ENCODE data around the gene ETFA. TPM values are rescaled to one million over a fixed set of nuclear protein-coding genes. Genes with fewer than 3 reads are reported as not detected.

Gene ETFA
- total RNA-seq, 4 donors from 2014 or later, result 62.7 to 88.4 (median 75.9) TPM

DNA sequence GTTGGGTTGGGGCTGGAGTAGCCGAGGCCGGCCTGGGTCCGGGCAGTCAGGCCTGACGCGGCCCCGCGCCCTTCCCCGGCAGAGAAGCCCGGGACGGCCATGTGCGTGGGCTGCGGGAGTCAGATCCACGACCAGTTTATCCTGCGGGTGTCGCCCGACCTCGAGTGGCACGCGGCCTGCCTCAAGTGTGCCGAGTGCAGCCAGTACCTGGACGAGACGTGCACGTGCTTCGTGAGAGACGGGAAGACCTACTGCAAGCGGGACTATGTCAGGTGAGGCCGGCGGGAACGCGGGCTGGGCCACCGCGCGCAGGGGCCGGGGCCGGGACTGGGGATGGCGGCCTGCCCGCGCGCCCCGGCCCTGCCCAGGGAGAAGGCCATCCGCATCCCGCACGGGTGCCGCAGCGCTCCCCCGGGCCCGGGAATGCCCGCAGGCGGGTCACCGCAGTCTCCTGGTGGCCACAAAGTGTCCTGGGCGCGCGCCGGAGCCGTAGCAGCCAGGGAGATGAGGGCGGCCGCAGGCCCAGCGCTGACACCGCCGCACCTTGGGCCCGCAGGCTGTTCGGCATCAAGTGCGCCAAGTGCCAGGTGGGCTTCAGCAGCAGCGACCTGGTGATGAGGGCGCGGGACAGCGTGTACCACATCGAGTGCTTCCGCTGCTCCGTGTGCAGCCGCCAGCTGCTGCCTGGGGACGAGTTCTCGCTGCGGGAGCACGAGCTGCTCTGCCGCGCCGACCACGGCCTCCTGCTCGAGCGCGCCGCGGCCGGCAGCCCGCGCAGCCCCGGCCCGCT is 26.6 kb upstream of the ETFA start:
- intact Hi-C loops (cut with DNase I), result loop anchor here (5.0 kb wide), 1 partner anchor 146 kb away; no protein-coding TSS in a partner anchor
- TF ChIP-seq, protein P1, sequence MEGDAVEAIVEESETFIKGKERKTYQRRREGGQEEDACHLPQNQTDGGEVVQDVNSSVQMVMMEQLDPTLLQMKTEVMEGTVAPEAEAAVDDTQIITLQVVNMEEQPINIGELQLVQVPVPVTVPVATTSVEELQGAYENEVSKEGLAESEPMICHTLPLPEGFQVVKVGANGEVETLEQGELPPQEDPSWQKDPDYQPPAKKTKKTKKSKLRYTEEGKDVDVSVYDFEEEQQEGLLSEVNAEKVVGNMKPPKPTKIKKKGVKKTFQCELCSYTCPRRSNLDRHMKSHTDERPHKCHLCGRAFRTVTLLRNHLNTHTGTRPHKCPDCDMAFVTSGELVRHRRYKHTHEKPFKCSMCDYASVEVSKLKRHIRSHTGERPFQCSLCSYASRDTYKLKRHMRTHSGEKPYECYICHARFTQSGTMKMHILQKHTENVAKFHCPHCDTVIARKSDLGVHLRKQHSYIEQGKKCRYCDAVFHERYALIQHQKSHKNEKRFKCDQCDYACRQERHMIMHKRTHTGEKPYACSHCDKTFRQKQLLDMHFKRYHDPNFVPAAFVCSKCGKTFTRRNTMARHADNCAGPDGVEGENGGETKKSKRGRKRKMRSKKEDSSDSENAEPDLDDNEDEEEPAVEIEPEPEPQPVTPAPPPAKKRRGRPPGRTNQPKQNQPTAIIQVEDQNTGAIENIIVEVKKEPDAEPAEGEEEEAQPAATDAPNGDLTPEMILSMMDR (IDR thresholded peaks at IDR 0.05), result no peak
- no peak for TF ChIP-seq POLR2A (IDR thresholded peaks at IDR 0.05)
- 6% methylated on average over 16 to 34 of the region's 89 CpGs for WGBS, 2 donors
- Histone ChIP-seq H3K9me3 (no peaks in the 10 kb centered on the region), H3K4me3 (replicated peaks in 1 of 3) (no peak overlapping the region), H3K27me3 (peaks cover 88% of the 10 kb centered on the region), H3K36me3 (no peaks in the 10 kb centered on the region), H3K4me1 (peaks cover 25 to 60% of the 10 kb centered on the region in 2 donors), H3K27ac (no peak overlapping the region)
- no peak for DNase-seq

DNA sequence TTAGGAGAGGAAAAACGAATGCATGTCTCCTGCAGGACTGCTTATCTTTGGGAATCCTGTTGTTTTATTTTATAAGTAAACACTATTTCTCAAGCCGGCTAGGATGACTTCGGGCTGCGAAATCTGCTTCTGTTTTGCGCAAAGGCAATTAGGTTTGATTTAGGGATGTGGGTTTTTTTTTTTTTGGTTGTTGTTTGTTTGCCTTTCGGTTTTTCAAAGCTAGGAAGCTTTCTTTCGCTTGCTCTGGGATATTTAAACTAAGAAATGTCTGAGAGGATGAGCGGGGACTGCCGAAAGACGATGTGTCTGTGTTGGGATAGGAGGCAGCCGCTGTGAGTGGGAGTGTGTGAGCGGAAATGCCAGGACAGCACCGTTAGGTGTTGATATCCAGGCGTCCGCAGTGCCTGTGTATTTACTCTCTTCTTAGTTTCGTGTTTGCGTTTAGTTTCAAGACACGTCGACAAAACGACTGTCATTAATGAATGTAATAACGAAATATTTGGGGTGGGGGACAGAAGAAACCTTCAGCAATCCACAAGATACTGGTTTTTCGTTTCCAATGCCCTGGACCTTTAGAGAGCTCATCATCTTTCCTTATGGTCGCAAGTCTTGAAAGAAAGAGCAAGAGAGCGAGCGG is 25.9 kb upstream of the ETFA start:
- WGBS, 2 donors, result 7 to 14% methylated on average over 25 of the region's 25 CpGs
- Histone ChIP-seq H3K4me1 (peaks cover 21 to 53% of the 10 kb centered on the region in 2 donors), H3K36me3 (no peaks in the 10 kb centered on the region), H3K4me3 (replicated peaks in 1 of 3) (no peak overlapping the region), H3K9me3 (no peaks in the 10 kb centered on the region), H3K27me3 (peaks cover 81% of the 10 kb centered on the region), H3K27ac (no peak overlapping the region)
- intact Hi-C loops (cut with DNase I), result loop anchor here (5.0 kb wide), 1 partner anchor 145 kb away; no protein-coding TSS in a partner anchor
- DNase-seq, result no peak
- no peak for TF ChIP-seq POLR2A (IDR thresholded peaks at IDR 0.05)
- TF ChIP-seq, protein P1 (IDR thresholded peaks at IDR 0.05), result no peak

DNA sequence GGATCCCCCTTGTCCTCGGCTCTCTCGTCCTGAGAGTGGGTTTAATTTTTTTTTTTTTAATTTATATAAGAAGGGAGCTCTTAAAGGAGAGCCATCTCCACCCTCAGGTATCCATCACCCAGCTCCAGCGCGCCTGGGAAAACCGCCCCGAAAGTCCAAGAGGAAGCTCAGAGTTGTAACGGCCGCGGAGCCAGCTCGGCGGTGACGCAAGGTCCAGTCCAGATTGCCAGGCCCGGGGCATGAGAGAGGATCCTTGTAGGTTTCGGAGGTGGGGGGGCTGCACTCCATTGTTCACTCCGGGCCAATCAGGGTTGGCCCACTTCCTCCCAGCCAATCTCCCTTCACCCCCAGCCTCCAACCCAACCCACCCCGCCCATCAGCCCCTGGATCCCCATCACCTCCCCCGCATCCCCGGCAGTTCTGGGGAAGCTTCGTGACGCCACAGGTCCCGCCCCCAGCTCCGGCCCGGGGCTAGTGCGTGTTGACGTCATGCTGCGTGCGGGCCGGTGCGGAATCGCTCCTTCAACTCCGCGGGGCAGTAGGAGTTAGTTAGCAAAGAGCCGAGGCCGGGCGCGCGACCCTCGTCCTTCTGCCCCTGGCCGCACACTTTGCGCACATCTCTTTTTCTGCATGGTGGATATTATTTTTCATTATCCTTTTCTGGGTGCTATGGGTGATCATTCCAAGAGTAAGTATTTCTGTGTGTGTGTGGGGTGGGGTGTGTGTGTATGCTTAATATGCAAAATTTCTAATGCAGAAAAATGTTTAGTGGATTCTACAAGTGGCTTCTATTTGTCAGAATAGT is 25.2 kb upstream of the ETFA start, which contains the start of gene ISL2:
ISL2 (plus strand) TSS at position 520 of the 805 bp plus-strand sequence; CDS start at position 631, 111 bp downstream.
- DNase-seq, result no peak
- H3K9me3 ChIP-seq, result no peaks in the 10 kb centered on the region
- intact Hi-C loops (cut with DNase I), result loop anchor here (5.0 kb wide), 1 partner anchor 144 kb away; no protein-coding TSS in a partner anchor
- no peak within 1 kb of the TSS for H3K27ac ChIP-seq
- TF ChIP-seq, protein P1 (IDR thresholded peaks at IDR 0.05), result no peak
- no peak for TF ChIP-seq POLR2A (IDR thresholded peaks at IDR 0.05)
- no peaks in the 10 kb centered on the region for H3K36me3 ChIP-seq
- H3K27me3 ChIP-seq, result peaks cover 73% of the 10 kb centered on the region
- peaks cover 14 to 46% of the 10 kb centered on the region in 2 donors for H3K4me1 ChIP-seq
- no peak within 1 kb of the TSS for H3K4me3 ChIP-seq (replicated peaks in 1 of 3)
- WGBS, 2 donors, result 5 to 10% methylated on average over 30 to 31 of the region's 40 CpGs

DNA sequence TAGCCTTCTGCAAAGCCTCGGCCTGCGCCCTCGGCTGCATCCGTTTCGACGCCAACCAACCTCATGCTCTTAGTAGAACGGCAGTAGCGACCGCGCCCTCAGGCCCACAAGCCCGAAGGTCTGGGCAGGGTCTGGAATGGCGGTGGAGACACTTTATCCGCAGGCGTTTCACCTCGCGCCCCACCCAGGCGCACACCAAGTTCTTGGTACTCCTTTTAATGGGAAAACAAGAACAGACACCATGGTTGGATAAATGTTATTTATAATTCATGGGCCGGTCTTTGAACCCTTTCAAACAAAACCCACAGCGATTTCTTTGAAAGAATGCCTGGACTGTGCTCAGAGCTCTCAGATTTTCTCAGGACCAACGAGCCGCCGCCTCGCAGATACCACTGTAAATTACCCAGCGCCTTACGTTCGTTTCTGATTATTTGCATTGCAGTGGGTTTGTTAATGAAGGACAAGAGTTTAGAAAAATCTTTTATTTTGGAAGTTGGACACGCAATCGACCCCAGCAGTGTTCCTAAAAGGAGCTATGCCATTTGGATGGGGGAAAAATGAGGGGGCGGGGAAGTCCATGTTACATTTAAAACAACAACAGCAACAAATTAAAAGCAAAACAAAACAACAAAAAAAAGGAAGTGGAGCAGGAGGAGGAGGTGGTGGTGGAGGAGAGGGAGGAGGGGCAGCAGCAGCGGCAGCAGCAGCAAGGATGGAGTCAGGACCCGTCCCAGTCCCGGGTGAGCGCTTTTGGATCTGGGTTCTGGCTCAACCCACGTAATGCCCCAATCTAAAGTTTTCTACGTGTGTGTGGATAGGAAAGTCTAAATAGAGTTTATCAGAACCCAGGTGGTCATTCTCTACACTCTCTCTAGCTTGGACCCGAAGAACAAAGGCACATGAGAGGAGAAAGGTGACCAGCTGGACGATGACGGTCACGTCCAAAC is 24.3 kb upstream of the ETFA start:
- Histone ChIP-seq H3K27ac (no peak overlapping the region), H3K4me3 (replicated peaks in 1 of 3) (no peak overlapping the region)
- 9 to 10% methylated on average over 39 of the region's 39 CpGs for WGBS, 2 donors

More for the DNA sequence above, 24.3 kb upstream of the ETFA start:
- DNase-seq, result no peak
- TF ChIP-seq, protein P1 (IDR thresholded peaks at IDR 0.05), result no peak
- TF ChIP-seq POLR2A (IDR thresholded peaks at IDR 0.05), result no peak
- Histone ChIP-seq H3K9me3 (no peaks in the 10 kb centered on the region), H3K27me3 (peaks cover 65% of the 10 kb centered on the region), H3K4me1 (peaks cover 8 to 37% of the 10 kb centered on the region in 2 donors), H3K36me3 (no peaks in the 10 kb centered on the region)
- intact Hi-C loops (cut with DNase I), result loop anchor here (5.0 kb wide), 1 partner anchor 143 kb away; no protein-coding TSS in a partner anchor

Data from thyroid gland (tissue), 4 donors.